Pons (tissue), 1 donor: ENCODE data around the gene SYTL3.
A peak's percentile ranks its signal among the peaks of the same experiment; 100 is the strongest.

Experiments used
- DNase-seq: peaks from one replicate; pipeline ENCODE4 v3.0.0-alpha.2; 2016; ENCODE audit warnings: low spot score

Gene SYTL3

DNA sequence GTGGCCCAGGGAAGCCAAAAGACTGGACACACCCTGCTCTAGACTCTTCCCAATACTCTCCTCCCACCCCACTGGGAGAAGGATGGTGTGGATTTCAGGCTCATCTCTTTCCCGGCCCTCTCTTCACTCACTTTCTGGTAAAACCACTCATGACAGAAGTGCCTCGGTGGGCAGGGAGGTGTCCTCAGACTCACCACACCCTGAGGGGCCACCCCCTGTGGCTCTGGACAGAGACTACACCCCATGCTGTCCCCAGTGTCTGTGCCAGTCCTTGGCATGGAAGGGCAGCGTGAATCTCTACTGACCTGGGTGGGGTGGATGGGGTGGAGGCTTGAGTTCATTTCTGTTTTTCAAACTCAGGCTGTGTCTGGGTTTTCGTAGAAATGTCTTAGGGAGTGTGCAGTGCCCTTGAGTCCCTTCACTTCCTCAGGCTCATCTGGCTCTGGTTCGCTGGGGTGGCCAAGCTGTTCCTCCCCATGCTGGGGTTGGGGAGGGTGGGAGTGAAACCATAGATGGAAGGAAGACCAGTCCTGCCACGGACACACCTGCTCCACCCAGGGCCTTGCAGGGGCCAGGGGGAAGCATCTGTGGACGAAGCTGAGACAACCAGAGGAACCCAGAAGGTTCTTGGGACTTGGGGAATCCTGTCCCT lies 110.2 kb downstream of the SYTL3 start:
- DNase-seq, result no peak

GRCh38 chr6:158760618-158761250 lies 110.9 kb downstream of the SYTL3 start:
- DNase-seq, result no peak

DNA sequence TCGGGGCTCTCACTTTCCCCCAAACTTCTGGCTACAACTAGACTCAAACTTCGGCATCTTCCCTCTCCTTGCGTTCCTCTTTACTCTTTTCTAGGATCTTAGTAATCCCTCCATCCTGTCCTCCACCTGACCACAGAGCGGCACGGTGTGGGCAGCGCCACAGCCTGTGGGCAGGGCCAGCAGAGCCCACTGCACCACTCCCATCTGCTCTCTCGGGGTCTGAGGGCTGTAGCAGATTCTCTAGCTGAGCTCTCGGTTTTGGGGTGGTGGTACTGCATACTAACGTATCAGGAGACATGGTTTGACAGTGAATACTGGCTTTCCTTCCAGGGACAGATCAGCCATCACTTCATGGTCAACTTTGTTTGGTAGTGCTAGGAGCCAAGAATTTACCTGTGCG lies 111.9 kb downstream of the SYTL3 start:
- DNase-seq, result no peak

DNA sequence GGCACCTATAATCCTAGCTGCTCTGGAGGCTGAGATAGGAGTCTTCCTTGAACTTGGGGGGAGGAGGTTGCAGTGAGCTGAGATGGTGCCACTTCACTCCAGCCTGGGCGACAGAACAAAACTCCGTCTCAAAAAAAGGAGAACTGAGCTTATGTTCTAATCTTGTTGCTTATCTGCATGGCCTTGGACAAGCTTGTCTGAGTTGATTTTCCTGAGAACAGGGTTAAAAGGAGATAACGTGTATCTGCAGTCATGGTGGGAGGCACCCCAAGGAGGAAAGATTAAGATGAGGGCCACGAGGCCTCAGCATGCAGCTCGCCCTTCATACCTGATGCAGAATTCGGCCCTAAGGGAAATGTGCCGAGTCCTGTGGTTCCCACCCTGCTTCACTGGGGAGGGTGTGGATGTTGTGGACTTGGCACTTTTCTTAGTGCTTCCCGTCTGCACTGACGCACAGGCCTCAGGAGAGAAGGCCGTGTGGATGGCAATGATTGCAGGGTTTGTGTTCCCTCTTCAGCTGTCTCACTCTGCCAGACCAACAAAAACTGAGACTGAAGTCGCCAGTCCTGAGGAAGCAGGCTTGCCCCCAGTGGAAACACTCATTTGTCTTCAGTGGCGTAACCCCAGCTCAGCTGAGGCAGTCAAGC lies 113.1 kb downstream of the SYTL3 start:
- no peak for DNase-seq

GRCh38 chr6:158763434-158764182 lies 113.8 kb downstream of the SYTL3 start:
- DNase-seq, result no peak

DNA sequence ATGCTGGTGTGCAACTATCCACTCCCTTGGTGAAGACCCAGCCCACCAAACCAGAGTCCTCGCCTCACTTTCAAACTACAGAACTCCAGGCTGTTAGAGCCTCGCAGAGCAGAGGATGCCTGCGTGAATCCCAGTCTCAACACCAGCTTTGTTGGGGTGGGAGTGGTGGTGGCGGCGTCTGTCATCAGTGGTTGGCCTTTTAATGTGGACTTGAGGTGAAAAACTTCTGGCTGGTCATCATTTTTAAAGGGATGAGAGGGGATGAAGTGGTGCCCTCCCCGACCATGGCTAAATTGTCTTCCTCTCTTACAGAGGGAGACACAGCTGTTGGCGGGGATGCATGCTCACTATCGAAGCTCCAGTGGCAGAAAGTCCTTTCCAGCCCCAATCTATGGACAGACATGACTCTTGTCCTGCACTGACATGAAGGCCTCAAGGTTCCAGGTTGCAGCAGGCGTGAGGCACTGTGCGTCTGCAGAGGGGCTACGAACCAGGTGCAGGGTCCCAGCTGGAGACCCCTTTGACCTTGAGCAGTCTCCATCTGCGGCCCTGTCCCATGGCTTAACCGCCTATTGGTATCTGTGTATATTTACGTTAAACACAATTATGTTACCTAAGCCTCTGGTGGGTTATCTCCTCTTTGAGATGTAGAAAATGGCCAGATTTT lies 114.5 kb downstream of the SYTL3 start:
- DNase-seq, result no peak

GRCh38 chr6:158764926-158765325 lies 115.1 kb downstream of the SYTL3 start:
- no peak for DNase-seq

GRCh38 chr6:158765499-158766068 lies 115.7 kb downstream of the SYTL3 start:
- no peak for DNase-seq

- peak; percentile 28 for DNase-seq
Observed at GRCh38 chr6:158766621-158767455, 117.0 kb downstream of the SYTL3 start.

GRCh38 chr6:158767709-158768108 lies 117.9 kb downstream of the SYTL3 start:
- no peak for DNase-seq

- DNase-seq, result no peak
Observed at GRCh38 chr6:158768436-158768835, 118.6 kb downstream of the SYTL3 start.

DNA sequence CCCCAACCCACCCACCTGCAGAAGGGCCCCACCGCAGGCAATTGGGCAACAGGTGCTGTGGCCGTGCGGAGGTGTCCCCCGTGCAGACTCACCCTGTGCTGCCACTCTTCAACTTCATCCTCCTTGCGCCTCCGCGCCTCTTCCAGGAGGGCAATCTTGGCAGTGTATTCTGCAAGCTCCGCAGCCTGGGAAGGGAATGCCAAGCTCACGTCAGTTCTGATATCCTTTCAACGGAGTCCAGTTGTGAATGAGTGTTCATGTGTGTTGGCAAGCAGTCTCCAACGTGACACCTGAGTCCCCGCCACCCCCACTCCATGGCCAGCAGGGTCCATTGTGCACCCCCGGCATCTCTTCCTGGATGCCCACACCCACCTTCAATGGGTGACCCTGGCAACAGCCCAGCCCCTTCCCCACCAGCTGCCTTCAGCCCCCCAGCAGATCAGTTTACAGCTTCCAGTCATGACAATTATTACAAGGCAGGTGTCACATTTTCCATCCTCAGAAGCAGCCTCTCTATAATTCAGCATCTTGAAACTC lies 119.4 kb downstream of the SYTL3 start:
- no peak for DNase-seq

- DNase-seq, result peak; percentile 30
Observed at GRCh38 chr6:158769771-158770432, 120.0 kb downstream of the SYTL3 start.

GRCh38 chr6:158770533-158771330 lies 120.9 kb downstream of the SYTL3 start:
- DNase-seq, result peak; percentile 12

DNA sequence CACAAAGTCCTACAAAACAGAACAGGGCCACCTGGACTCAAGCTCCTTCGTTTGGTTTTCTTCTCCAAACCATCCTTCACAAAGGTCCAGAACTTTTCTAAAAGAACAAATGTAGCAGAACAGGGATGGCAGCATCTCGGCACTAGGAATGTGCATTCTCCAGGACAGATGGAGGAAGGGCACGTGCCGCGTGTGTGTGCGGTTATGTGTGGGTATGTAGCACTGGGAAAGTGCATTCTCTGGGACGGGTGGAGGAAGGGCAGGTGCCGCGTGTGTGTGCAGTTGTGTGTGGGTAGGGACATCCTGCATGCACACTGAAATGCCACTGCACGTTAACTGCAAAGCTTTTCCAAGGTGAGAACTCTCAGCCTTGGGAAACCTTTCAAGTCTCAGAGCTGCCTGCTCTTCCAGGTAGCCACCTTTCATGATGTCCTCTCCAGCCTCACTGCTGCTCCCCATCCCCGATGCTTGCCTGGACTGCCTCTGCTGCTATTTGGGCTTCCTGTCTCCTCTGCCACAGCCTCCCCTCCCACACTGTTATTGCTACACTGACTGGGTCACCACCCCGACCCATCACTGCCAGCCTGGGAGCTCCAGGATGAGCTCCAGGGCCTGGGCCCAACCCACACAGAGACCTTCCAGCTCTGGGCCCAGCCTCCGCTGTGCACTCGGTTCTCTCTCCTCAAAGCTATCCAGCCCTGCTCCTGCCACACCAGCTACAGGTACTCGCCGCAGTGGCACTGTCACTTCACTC lies 121.7 kb downstream of the SYTL3 start:
- no peak for DNase-seq

- no peak for DNase-seq
Observed at GRCh38 chr6:158772172-158772571, 122.3 kb downstream of the SYTL3 start.

GRCh38 chr6:158772851-158773371 lies 123.1 kb downstream of the SYTL3 start:
- no peak for DNase-seq
